RWPE1 (cell line): ENCODE measurements around the gene ATP2B1.

Source experiments
- CTCF ChIA-PET: fragments of 350-600 bp; sonication (Branson Sonifier 250); formaldehyde crosslinking; extraction: SDS; loops from one replicate; lab custom pipeline; 2021; lab: Yijun Ruan, JAX
- POLR2A ChIA-PET: fragments of 400-600 bp; formaldehyde crosslinking; extraction: SDS; loops from one replicate; lab custom pipeline; 2020; ENCODE audit warnings: antibody characterized with exemption; ENCODE audit not compliant: low non-redundant PET; lab: Yijun Ruan, JAX
- DNase-seq: peaks from one replicate; pipeline ENCODE4 v3.0.0; 2012; ENCODE audit warnings: low spot score
- H3K27ac ChIP-seq: fragments of 450-650 bp; 2 replicates; pipeline ENCODE4 v1.5.1; 2017
- TF ChIP-seq, protein P1 (sequence below): fragments of 450-650 bp; conservative IDR thresholded peaks from 2 replicates; pipeline ENCODE4 v1.5.1; 2017; ENCODE audit warnings: low read depth, mild to moderate bottlenecking

The ATP2B1 gene

DNA sequence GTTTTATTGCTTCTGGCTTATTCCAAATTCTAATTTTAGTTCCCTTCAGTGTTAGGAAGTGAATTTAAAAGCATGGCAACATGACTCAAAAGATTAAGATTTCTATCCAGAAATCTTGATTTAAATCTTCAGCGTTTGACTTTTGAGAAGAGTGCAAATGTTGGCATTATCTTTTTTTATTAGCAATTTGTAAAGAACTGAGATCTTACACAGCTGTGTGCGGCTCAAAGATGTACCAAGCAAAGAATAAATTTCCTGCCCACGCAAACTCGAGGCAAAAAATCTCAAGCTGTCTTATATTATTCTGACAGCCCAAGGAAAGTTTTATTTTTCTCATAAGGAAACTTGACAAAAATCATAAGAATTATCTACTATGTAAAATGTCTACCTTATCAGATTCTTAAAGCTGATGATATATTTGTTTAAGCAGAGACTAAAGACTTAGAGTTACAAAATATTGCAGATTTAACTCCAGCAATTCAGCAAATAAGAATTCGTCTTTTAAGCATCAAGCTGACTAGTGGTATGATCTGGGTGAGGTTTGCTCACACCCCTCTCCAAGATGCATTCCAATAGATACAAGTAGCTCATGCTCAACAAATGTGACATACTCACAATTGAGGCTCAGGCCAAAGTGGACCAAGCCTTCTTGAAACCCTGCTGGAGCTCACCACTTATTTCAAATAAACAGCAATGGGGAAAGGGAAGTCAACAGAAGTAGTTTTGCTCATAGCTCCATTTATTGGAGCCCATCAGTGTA lies 135.4 kb downstream of the ATP2B1 start:
- POLR2A ChIA-PET = no interaction called here
- H3K27ac ChIP-seq = no peak overlapping the region
- DNase-seq = no peak
- TF ChIP-seq, protein P1, sequence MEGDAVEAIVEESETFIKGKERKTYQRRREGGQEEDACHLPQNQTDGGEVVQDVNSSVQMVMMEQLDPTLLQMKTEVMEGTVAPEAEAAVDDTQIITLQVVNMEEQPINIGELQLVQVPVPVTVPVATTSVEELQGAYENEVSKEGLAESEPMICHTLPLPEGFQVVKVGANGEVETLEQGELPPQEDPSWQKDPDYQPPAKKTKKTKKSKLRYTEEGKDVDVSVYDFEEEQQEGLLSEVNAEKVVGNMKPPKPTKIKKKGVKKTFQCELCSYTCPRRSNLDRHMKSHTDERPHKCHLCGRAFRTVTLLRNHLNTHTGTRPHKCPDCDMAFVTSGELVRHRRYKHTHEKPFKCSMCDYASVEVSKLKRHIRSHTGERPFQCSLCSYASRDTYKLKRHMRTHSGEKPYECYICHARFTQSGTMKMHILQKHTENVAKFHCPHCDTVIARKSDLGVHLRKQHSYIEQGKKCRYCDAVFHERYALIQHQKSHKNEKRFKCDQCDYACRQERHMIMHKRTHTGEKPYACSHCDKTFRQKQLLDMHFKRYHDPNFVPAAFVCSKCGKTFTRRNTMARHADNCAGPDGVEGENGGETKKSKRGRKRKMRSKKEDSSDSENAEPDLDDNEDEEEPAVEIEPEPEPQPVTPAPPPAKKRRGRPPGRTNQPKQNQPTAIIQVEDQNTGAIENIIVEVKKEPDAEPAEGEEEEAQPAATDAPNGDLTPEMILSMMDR = no peak
- CTCF ChIA-PET = no interaction called here

DNA sequence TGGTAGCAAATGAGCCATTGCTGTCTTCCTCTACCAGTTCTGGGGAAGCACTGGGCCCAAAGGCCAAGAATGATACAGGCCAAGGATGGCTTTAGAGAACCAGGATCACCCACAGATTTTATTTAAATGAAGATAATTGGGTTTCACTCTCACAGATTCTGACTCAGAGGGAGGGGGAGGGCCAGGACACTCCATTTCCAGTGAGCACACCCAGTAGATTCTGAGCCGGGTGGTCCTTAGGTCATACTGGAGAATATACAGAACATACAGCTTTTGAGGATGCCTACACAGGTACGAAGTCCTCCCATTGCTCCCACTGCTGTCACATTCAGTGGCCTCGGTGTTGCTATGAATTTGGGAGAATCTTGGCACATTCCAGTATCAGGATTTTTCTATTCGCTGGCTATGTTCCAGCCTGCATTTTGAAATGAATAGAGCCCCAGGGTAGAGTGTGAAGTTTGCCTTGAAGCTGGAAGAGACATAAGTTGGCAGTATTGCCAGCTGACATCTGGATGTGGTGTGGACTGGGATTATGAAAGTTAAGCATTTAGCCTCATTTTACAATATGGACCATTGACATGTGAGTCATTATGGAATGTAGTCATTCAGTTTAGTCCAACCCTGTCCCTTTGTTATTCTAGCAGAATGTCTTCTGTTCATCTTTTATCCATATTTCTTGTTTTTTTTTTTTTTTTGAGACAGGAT lies 137.0 kb downstream of the ATP2B1 start:
- TF ChIP-seq, protein P1 = no peak
- POLR2A ChIA-PET = no interaction called here
- DNase-seq = peak; percentile 29
- peak overlapping the region; percentile 35; the same call in 1 of the 2 replicates for H3K27ac ChIP-seq
- CTCF ChIA-PET = interaction anchor here (0.7 kb wide), 1 partner anchor 19 kb away, joined by 3 read pairs; no protein-coding TSS in a partner anchor

DNA sequence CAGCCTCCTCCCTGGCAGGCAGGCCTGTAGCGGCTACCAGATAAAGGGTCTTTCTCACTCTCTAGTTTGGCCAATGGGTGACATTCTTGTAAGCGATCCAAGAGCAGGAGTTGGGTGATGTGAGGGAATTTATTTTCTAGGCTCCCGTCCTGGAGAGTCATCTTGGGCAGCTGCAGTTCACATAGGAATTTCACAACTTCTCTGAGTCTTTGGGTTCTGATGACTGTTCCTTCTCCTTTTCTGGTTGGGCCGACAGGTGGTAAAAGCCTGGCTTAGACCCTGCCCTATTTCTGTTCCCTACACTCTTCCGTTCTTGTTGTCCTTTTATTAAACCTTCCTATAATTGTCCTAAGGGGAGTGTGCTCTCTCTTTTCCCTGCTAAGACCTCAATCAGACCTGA lies 140.2 kb downstream of the ATP2B1 start:
- CTCF ChIA-PET = no interaction called here

DNA sequence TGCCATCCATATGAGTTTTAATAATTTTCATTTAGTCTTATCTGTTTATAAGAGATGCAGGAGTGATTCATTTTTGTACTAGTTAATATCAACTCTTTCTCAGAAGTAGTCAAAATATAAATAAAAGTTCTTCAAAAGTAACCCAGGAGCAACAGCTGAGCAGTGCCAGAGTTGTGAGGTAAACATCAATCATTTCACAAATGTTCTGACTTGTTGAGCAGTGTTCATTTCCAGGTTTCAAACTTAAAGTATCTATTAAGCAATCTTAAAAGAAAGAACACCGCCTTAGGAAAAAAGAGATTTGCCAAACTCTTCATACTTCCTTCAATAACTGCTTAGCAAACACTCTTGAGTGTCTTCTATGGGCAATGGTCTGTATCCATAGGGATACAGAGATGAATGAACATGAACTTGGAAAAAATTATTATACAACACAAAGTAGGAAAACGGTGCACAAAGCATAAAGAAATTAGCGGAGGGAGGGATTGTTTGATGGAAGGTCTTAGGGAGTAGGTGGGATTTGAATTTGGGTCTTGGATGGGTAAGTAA lies 140.9 kb downstream of the ATP2B1 start:
- CTCF ChIA-PET = no interaction called here
- DNase-seq = peak; percentile 13
- H3K27ac ChIP-seq = no peak overlapping the region
- POLR2A ChIA-PET = no interaction called here
- TF ChIP-seq, protein P1 = no peak

More for the DNA sequence above, 140.2 kb downstream of the ATP2B1 start:
- DNase-seq = no peak
- H3K27ac ChIP-seq = no peak overlapping the region
- TF ChIP-seq, protein P1 = no peak
- POLR2A ChIA-PET = no interaction called here

DNA sequence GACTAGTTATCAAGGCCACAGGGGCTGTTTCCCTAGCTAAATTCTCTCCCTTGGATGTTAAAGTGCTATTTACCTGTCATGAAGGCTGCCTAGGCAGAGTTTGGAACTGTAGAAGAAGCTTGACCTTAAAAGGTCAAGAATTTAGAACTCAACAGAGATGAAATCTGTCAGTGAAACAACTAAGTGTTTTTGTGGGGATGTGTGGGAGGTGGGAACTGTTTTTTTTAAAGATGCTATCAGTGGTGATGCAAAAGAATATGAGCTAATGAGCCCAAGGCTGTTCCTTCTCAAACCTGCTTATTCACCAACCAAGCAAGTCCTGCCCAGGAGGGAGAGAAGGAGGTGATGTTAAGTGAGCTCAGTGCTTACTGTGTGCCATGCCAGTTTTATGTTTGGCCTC lies 142.0 kb downstream of the ATP2B1 start:
- TF ChIP-seq, protein P1 = no peak
- ChIA-PET CTCF (no interaction called here), POLR2A (no interaction called here)
- no peak for DNase-seq
- no peak overlapping the region for H3K27ac ChIP-seq

DNA sequence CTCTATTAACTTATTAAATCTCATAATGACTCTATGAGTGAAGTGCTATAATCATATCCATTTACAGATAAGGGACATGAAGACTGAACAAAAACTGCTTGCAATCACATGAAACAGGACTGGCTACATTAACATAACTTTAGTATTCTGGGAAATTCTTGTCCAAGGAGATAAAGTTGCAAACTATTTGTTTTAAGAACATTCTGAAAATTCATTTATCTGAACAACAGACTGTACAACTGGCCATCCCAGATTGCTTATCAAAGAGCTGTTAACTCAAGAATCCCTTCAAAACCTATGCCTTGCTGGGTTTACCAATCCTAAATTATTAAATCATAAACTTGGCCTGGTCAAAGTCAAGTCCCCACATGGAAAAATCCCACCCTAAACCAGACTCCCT lies 143.6 kb downstream of the ATP2B1 start:
- POLR2A ChIA-PET = no interaction called here
- CTCF ChIA-PET = no interaction called here
- no peak overlapping the region for H3K27ac ChIP-seq
- no peak for DNase-seq
- TF ChIP-seq, protein P1 = no peak
